Measurements from ENCODE around the gene SPOCK1.
"Not testable (repeated sequence)": the region's sequence is repeated elsewhere in the genome, so short reads cannot be mapped to it uniquely, and the experiment has no call there.

The SPOCK1 gene

DNA sequence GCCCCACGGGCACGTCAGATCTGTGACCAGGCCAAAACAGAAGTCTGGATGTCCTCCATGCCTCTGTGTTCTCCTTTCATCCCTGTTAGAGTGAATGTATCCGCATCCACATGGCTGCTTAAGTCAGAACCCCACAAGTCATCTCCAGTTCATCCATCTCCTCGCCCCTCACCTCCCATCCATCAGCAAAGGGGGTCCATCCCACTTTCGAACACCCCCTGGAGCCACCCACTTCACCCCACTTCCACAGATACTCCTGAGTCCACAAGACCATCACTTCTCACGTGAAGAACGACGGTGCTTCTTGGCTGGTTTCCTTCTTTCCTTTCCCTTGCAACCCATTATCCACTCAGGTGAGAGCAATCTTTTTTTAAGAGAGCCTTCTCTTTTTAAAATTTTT is 3.5 kb upstream of the SPOCK1 start:
- no peak overlapping the region for H3K4me3 ChIP-seq (ENCODE audit: low read depth, low read length)

DNA sequence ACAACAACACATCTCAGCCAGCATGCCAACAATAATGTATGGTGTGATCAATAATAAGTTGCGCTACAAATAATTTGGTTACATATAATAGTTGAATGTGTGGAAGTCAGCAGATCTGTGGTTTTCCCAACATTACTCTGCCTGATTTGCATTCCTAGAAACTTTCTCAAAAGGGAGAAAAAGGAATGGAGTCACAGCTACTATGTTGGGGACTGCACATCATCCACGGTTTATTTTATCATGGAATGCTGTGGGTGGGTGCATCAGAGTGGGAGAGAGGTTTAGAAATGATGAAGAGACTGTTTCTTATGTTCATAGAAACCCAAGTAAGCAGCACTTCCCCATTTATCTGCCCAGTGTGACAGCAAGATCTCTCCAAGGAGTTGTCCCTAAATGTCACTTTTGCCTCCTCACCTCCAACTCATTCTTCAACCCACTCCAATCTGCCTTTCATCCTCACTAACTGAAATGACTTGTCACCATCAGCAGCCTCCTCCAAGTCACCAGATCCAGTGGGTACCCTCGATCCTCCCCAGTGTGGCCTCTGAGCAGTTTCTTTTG is 2.8 kb upstream of the SPOCK1 start:
- TF ChIP-seq, protein P1, sequence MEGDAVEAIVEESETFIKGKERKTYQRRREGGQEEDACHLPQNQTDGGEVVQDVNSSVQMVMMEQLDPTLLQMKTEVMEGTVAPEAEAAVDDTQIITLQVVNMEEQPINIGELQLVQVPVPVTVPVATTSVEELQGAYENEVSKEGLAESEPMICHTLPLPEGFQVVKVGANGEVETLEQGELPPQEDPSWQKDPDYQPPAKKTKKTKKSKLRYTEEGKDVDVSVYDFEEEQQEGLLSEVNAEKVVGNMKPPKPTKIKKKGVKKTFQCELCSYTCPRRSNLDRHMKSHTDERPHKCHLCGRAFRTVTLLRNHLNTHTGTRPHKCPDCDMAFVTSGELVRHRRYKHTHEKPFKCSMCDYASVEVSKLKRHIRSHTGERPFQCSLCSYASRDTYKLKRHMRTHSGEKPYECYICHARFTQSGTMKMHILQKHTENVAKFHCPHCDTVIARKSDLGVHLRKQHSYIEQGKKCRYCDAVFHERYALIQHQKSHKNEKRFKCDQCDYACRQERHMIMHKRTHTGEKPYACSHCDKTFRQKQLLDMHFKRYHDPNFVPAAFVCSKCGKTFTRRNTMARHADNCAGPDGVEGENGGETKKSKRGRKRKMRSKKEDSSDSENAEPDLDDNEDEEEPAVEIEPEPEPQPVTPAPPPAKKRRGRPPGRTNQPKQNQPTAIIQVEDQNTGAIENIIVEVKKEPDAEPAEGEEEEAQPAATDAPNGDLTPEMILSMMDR (IDR thresholded peaks at IDR 0.05; ENCODE audit: borderline replicate concordance, insufficient read depth, low read depth, low read length): no peak
- no peak overlapping the region for H3K4me3 ChIP-seq (ENCODE audit: low read depth, low read length)

More for the DNA sequence above, 3.5 kb upstream of the SPOCK1 start:
- TF ChIP-seq, protein P1 (IDR thresholded peaks at IDR 0.05; ENCODE audit: borderline replicate concordance, insufficient read depth, low read depth, low read length): no peak

DNA sequence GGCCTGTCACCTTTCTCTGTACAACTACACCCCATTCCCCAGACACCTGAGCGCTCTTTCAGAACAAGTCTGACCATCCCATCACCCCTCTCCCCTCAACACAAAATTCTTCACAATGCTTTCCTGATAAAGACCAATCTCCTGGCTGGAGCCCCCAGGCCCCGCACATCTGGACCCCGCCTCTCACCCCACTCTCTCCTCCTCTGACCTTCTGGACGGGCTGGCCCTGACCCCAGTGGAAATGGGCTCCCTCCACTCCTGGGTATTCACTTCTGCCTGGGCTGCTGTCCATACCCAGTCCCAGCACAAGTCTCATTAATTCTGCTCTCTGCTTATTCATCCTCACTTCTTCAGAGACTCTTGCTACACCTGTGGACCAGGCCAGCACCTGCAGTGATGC is 2.1 kb upstream of the SPOCK1 start:
- TF ChIP-seq, protein P1 (IDR thresholded peaks at IDR 0.05; ENCODE audit: borderline replicate concordance, insufficient read depth, low read depth, low read length): no peak
- no peak overlapping the region for H3K4me3 ChIP-seq (ENCODE audit: low read depth, low read length)

DNA sequence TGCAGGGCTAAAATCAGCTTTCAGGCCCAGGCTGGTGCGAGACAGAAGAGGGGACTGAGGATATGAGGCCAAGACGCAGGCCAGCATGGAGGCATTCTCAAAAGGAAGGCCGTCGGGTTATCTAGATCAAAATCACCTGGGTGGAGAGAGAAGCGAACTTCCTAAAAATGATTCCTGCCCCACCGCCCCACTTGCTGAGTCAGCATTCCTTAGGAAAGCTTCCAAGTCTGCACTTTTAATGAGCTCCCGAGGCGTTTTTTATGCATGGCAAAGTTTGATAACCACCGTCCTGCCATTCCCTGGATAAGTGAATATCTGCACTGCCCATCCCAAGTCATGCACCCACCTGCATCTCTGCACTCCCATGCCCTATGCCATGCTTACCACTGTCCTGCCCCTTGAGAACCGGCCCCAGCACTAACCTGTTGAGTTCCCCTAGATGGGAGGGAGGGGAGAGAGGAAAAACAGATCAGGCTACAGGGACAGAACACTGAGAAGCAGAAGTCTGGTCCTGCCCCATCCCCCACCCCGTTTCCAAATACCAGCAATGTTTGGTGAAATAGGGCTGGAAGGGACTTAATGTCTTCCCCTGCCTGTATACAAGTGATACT is 1.6 kb upstream of the SPOCK1 start:
- TF ChIP-seq, protein P1 (IDR thresholded peaks at IDR 0.05; ENCODE audit: borderline replicate concordance, insufficient read depth, low read depth, low read length): no peak
- no peak overlapping the region for H3K4me3 ChIP-seq (ENCODE audit: low read depth, low read length)

DNA sequence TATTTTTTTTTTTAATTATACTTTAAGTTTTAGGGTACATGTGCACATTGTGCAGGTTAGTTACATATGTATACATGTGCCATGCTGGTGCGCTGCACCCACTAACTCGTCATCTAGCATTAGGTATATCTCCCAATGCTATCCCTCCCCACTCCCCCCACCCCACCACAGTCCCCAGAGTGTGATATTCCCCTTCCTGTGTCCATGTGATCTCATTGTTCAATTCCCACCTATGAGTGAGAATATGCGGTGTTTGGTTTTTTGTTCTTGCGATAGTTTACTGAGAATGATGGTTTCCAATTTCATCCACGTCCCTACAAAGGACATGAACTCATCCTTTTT is 351 bp upstream of the SPOCK1 start:
- not testable (repeated sequence) for H3K4me3 ChIP-seq (ENCODE audit: low read depth, low read length)

DNA sequence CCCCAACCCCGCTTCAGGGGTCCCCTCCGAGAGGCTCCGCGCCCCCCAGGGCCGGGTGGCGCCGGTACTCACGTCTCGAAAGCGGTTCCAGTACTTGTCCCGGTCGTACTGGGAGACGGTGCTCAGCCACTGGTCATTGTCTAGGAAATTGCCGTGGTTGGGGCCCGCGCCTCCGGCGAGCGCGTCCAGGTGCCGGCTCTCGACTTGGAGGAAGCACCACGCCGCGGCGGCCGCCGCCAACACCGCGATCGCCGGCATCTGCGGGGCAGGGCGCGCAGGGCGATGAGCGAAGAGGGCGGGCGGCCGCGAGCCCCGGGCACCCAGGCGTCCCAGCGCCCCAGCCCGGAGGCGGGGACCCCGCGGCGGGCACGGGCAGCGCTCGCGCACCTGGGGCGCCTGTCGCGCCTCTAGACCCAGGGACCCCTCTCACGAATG is 808 bp downstream of the SPOCK1 start:
- TF ChIP-seq, protein P1 (IDR thresholded peaks at IDR 0.05; ENCODE audit: borderline replicate concordance, insufficient read depth, low read depth, low read length): no peak
- H3K4me3 ChIP-seq (ENCODE audit: low read depth, low read length): no peak overlapping the region

DNA sequence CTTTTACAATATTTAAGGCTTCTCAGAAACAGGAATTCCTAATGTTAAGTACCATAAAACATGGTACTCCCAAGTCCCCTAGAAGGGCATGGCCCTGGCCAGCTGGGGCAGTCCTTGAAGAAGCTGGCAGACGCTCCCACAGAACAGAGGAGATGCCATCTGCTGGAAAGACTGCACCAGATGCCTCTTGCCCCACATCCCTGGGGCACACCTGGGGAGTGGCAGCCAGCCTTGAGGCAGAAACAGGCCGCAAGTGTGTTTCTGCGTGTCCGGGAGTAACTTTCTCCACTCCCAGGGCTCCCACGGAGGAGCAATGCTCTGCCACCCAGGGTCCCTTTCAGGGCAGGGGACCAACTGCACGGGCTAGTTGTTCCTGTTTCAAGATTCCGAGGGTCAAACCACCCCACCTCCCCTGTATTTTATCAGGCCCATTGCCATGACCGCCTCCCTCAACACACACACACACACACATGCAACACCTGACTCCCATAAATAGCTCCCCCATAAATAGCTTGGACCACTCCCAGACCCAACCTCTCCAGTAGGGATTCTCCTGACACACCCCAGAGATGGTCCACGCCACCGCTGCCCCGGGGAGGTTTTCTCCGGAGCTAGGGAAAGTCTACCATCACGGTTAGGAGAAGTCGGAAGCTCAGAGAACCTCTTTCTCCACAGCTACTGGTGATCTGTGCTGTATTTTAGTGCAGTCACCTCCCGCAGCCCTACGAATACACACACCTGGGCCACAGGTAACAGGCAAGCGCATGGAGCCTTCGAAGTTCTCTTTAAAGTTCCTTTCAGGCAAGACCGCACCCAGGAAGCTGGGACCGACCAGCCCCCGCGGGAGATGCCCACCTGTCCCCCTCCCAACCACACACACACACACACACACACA is 1.5 kb downstream of the SPOCK1 start:
- no peak overlapping the region for H3K4me3 ChIP-seq (ENCODE audit: low read depth, low read length)
- TF ChIP-seq, protein P1 (IDR thresholded peaks at IDR 0.05; ENCODE audit: borderline replicate concordance, insufficient read depth, low read depth, low read length): no peak

Measured in GM12875 (cell line).